ENCODE results near the gene ENTPD5. TPM values are rescaled to one million over a fixed set of nuclear protein-coding genes. Genes with fewer than 3 reads are reported as not detected.

The ENTPD5 gene
- total RNA-seq, 2 experiments from 2014 or later = 10.5 to 11.1 TPM

GRCh38 chr14:73909681-73910080, 109.4 kb downstream of the ENTPD5 start:
- Mint-ChIP-seq H3K9me3 (no peaks in the 10 kb centered on the region), H3K4me3 (no peak overlapping the region), H3K36me3 (ENCODE audit: low read depth) (peaks cover 76% of the 10 kb centered on the region), H3K4me1 (peaks cover 4% of the 10 kb centered on the region), H3K27ac (no peak overlapping the region), H3K27me3 (no peaks in the 10 kb centered on the region)
- POLR2A ChIA-PET = interaction anchor here (1.3 kb wide), 1 partner anchor 23 kb away, joined by 5 read pairs; the partner anchor contains the start of gene ZNF410
- CTCF ChIA-PET = no interaction called here
- no peak for DNase-seq

Other genes with a start within 250 kb of the ENTPD5 start
- gene PTGR2, start 167.5 kb downstream of the ENTPD5 start, total RNA-seq = 1 to 10 TPM; 2.3 to 2.8 TPM
- gene ZNF410, start 132.4 kb downstream of the ENTPD5 start, total RNA-seq = 10 to 100 TPM; 54.2 to 56.5 TPM
- gene FAM161B, start 69.2 kb downstream of the ENTPD5 start, total RNA-seq = 1 to 10 TPM; 1.8 to 2.1 TPM
- 10 to 100 TPM; 13.2 to 15.5 TPM for gene COQ6, start 69.0 kb downstream of the ENTPD5 start, total RNA-seq
- 1 to 10 TPM in 1 of 2 experiments, under 1 TPM in 1; 0.50 to 1.3 TPM for gene BBOF1, start 61 bp upstream of the ENTPD5 start, total RNA-seq
- gene ALDH6A1, start 65.2 kb upstream of the ENTPD5 start, total RNA-seq = 10 to 100 TPM; 16.8 to 18.2 TPM
- 10 to 100 TPM; 14.5 to 17.6 TPM for gene LIN52, start 65.7 kb upstream of the ENTPD5 start, total RNA-seq
- not detected for gene VSX2, start 220.2 kb upstream of the ENTPD5 start, total RNA-seq